Measurements from ENCODE around the gene USO1.
"Not testable (repeated sequence)": the region's sequence is repeated elsewhere in the genome, so short reads cannot be mapped to it uniquely, and the experiment has no call there.

USO1 gene

DNA sequence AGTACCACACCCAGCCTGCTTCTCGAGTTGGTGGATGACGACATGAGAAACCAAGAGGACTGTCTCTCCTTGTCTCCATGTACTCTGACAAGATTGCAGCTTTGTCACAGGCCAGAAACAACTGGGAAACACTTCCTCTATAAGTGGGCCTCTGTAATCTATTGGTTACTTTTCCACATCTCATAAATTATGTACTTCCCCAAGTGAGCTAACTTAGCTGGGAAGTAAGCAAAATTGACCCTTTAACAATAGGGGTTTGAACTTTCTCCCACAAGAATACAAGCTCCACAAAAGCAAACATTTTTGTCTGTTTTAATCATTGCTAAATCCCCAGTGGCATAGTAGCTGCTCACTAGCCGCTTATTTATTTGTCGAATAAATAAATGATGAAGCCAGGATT, 14.1 kb upstream of the USO1 start:
- DNase-seq (ENCODE audit: low read depth in 2 of 2) = no peak

DNA sequence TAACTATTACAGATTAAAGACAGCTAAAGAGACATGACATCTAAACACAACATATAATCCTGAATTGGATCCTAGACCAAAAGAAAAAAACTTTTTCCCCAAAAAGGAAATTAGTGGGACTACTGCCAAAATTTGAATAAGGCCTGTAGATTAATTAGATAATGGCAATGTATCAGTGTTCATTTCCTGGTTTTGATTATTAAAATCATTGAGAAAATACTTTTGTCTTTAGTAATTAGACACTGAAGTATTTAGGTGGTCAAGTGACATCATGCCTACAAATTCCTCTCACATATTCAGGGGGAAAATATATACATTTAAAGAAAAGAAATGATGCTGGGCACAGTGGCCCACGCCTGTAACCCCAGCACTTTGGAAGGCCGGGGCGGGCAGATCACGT, 10.4 kb upstream of the USO1 start:
- DNase-seq (ENCODE audit: low read depth in 2 of 2) = no peak

DNA sequence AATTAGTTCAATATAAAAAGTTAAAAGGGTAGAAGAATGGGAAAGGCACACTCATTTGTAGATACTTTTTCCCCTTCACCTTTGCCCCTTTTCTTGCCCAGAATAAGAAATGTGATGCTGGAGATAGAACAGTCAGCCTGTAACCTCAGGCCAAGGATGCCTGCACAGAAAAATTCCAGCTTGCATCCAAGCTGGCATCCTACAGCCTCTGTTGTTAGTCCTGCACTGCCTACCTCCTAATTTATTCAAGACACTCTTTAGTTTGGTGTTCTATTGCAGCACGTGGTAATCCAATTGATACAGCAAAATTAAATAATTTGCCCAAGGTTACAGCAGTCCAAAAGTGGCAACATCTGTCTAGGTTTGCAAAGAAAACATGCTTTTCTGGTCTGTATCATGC, 9.7 kb upstream of the USO1 start:
- no peak for DNase-seq (ENCODE audit: low read depth in 2 of 2)

DNA sequence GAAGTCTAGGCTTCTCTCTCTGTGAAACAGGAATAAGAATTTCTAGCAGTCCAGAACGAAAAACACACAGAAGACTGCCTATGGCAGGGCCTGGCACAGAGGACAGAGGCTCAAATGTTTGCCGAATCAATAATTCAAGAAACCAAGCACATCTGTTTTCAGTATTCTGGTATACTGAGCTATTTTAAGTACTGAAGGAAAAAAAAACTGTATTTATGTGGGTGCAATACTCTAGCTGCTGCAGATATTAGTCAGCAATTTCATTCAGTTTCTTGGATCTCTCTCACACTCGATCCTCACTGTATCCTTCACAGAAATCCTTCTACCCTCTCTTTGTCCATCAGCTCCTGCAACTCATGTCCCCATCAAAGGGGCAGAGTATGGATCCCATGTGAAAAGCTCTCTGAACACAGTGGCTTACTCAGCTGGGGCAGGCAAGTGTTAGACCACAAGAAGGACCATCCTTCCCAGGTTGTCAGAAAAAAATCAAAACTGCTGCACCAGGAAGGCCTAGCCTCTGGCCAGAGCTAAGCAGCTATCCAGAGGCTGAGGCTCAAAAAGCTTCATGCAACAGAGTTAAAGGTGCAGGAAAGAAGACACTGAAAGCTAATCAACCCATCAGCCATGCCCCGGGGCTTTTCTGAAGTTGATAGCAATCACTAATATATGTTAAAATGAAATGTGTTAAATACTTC, 9.1 kb upstream of the USO1 start:
- no peak for DNase-seq (ENCODE audit: low read depth in 2 of 2)

DNA sequence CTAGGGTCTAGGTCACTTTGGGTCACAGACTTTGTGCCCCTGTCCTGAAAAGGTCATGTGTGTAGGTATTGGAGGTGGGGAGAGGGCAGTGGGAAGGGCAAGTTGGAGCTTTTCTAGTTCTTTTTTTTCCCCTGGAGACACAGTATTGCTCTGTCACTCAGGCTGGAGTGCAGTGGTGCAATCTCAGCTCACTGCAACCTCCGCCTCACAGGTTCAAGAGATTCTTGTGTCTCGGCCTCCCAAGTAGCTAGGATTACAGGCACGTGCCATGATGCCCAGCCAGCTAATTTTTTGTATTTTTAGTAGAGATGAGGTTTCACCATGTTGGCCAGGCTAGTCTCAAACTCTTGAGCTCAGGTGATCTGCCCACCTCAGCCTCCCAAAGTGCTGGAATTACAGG, 8.3 kb upstream of the USO1 start:
- not testable (repeated sequence) for DNase-seq (ENCODE audit: low read depth in 2 of 2)

DNA sequence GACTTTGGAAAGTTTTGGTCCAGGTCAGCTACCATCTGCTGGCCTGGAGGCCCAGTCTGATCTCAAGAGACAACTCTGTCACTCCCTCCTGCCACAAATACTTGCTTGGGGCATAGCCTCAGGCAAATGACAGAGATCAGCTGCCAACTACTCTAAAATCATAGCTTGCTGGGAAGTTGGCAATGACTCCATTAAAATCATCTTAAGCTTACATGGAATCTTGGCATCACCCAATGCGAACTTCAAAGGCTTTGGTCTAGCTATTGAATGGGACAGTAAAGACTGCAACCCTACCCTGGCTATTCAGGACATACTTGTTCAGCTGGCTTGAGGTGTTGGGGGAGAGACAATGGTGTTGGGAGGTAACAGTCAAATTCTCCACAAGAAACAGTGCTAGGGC, 7.0 kb upstream of the USO1 start:
- no peak for DNase-seq (ENCODE audit: low read depth in 2 of 2)

DNA sequence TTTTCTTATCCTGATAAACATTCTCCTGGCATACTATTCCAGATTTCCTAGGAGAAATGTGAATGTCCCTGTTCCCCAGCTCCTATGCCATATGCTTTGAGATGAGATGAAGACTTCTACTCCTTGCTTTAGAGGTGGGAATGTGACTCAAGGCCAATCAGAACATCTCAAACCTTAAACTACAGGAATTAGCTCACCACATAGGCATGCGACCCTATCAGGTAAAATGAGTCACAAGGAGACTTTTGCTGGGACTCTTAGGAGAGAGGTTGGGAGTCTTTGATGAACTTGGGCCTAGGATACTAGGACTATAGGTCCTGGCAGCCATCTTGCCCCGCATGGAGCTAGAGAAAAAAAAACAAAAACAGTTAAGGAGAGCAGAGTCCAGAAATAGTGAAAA, 5.8 kb upstream of the USO1 start:
- DNase-seq (ENCODE audit: low read depth in 2 of 2) = no peak

DNA sequence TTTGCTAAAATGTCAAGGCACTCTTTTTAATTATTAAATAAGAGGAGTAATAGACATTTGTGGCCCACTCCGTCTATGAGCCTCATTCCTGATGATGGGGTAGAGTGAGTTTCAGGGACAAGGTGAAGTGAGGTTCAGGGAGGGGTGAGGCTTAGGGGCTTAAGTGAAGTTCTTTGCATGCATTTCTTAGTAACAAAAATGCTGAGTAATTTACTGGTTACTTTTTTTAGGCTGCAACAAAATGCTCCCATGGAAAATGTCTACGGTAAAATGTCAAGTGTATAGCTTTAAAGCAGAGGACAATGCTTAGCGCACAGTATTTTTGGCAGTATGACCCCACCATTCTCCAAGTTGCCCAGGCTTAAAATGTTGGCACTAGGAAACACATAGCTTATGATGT, 2.0 kb upstream of the USO1 start:
- no peak for DNase-seq (ENCODE audit: low read depth in 2 of 2)

DNA sequence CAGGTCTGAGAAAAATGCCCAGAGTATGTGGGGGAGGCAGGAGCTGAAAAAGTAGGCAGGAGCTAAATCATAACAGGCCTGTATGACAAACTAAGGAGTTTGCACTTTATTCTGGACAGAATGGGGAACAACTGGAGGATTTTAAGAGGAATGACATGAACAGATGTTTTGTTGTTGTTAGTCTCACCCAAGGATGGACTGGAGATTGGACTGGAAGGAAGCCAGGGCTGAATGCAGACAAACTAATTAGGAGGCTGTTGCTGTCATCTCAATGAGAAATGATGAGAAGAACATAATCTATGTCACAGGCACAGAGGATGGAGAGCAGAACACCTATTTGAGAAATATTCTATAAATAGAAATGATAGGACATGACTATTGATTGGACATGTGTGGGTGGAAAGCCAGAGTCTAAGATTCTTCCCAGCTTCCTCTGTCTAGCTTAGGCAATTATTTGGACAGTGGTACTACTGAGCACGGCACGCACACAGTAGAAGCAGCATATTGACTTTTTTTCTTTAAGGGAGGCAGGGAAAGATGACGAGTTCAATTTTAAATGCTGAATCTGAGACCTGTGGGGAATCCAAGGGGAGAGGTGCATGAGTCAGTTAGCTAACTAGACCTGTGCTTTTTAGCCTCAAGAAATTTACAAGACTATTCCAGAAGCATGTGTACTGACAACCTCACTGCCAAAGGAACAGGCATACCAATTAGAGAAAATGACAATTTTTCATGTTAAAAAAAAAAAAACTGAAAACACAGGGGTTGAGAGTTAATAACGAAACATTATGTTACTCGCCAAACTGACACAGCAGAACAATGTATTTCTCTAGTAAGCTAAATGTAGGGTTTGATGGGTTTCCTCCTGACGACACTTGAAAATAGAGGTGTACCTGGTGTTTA, 963 bp upstream of the USO1 start:
- DNase-seq (ENCODE audit: low read depth in 2 of 2) = no peak

DNA sequence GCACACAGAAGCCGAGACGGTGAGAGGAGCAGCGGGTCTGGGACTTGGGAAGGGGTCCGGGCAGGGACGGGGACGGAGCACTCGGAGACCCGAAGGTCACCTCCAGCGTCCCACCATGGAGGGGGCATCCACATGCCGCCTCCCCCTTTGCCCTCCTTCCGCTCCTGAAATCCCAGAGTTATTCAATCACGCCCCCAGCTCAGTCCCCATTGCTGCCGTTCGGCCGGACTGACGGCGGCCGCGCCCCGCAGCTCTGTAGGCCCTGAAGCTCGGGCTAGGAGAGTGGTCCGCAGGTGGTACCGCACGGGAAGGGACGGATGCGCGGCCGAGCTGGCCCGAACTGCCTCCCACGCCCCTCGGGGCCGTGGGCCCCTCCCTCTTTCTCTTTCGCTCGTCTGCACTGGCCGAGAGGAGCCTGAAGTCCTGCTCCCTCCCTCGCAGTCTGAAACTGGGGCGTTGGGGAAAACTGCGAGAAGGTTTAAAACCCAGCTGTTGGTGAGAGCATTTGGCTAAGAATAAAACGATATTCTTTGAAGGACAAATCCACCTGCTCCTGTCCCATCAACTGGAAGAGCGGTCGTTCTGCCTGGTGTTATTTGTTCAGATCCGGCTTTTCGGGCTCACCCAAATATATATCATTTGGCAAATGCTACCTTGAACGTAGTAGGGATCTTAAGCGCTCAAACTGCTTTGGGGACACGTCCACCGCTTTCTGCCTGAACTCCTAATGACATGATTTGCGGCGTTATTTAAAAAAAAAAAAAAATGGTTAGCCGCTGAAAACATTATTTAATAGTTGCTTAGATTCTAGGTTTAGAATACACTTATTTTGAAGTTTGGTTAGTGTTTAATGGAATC, 719 bp downstream of the USO1 start:
- peak; percentile 7 to 49 for DNase-seq (ENCODE audit: low read depth in 2 of 2)

DNA sequence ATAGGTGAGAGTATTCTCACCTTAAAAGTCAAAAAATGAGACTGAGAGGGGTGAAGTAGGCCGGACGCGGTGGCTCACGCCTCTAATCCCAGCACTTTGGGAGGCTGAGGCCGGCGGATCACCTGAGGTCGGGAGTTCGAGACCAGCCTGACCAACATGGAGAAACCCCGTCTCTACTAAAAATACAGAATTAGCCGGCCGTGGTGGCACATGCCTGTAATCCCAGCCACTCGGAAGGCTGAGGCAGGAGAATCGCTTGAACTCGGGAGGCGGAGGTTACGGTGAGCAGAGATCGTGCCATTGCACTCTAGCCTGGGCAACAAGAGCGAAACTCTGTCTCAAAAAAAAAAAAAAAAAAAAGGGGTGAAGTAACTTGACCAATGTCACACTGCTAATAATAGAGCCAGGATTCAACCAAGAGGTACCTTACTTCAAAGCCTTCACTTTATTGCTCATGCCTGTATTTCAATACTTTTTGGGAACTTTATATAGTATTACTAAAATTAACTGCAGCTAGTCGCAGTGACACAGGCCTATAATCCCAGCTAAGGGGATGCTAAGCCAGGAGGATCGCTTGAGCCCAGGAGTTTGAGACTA, 1.7 kb downstream of the USO1 start:
- DNase-seq (ENCODE audit: low read depth in 2 of 2) = not testable (repeated sequence)

DNA sequence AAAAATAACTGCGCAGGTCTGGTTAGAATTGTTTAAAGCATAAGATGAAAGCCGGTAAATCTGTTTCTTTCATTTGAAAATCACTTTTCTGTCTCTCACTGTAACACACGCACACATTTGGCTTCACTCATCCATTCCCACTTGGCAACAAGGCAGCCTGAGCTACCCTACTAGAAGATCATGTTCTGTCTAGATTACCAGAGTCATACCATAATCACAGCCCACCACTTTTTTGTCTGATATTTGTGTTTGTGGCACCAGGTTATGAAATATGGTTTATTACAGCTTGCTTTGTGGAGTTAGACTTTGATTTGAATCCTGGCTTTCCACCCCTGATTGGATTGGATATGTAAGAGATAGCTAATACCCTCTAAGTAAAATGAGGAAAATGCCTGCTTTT, 2.2 kb downstream of the USO1 start:
- no peak for DNase-seq (ENCODE audit: low read depth in 2 of 2)

DNA sequence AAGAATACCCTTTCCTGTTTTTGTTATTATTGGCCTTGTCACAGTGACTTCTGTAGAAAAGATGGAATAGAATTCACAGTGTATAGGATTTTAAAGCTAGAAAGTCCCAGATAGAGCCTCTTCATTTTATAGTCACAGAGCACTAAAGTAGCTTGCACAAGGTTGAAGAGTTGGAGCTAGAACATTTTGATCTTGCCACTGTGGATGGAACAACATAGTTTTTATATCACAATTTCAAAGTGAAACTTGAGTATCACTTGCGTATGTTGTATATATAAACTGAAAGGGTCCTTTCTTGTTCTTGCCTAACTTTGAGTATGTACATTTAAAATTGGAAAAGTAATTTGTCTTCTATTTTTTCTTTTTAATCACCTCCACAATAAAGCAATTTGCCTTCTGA, 2.7 kb downstream of the USO1 start:
- no peak for DNase-seq (ENCODE audit: low read depth in 2 of 2)

DNA sequence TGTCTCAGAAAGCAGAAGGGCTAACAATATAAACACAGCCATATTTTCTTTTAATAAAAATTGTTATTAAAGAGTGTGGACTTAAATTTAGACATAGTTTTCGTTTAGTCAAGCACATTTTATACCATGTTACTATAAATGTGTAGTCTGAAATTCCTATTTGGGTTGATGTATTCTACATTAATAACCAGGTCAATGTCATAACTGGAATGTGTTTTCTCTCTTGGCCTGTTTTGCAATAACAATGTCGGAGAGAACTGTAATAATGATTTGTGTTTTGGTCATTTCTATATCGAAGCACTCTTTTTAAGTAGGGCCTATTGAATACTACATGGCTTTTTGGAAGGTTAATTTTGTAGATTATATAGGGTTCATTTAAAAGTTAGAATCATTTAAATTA, 5.5 kb downstream of the USO1 start:
- no peak for DNase-seq (ENCODE audit: low read depth in 2 of 2)

DNA sequence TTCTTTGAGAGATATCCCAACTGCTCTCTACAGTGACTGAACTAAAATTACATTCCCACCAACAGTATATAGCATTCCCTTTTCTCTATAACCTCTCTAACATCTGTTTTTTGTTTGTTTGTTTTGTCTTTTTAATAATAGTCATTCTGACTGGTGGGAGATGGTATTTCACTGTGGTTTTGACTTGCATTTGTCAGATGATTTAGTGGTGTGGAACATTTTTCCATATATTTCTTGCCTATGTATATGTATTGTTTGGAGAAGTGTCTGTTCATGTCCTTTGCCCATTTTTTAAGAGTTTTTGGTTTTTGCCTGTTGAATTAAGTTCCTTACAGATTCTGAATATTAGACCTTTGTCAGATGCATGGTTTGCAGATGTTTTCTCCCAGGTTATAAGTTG, 9.0 kb downstream of the USO1 start:
- no peak for DNase-seq (ENCODE audit: low read depth in 2 of 2)

DNA sequence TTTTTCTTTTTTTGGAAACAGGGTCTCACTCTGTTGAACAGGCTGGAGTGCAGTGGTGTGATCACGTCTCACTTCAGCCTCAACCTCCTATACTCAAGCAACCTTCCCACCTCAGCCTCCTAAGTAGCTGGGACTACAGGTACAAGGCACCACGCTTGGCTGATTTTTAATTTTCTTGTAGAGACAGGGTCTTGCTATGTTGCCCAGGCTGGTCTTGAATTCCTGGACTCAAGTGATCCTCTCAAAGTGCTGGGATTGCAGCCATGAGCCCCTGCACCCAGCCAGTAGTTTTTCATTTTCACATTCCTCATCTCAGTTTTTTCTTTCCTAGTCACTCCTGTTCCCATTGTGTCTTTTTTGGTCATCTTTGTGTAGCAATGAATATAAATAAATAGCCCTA, 11.1 kb downstream of the USO1 start:
- DNase-seq (ENCODE audit: low read depth in 2 of 2) = no peak

DNA sequence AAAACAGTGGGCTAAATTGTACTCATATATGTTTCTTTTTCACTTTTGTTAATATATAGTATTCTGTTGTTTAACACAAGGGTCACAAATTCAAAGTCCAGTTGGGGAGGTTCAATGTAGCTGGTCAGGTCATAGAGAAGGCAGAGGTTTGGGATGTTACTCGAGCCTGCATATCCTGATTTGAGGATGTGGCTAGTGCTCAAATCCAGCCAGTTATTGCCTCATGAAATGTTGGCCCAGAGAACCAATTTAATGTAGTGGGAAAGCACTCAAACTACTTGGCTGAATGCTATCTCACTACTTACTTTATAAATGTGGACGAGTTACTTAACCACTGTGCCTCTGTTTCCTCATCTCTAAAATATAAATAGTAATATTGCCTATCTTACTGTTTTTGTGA, 12.5 kb downstream of the USO1 start:
- DNase-seq (ENCODE audit: low read depth in 2 of 2) = no peak

DNA sequence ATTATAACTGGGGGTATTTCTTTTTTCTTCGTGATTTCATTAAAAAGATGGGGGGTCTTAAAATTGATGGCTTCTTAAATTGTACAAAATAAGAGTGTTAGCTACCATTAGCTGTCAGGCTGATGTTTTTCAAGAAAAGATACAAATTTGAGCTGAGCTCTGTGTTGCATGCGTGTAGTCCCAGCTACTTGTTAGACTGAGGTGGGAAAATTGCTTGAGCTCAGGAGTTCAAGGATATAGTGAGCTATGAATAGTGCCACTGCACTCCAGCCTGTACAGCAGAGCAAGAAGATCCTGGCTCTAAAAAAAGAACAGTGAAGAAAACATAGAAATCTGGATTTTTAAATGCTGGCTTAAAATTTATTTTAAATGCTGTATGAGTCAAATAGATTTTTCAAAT, 13.0 kb downstream of the USO1 start:
- no peak for DNase-seq (ENCODE audit: low read depth in 2 of 2)

DNA sequence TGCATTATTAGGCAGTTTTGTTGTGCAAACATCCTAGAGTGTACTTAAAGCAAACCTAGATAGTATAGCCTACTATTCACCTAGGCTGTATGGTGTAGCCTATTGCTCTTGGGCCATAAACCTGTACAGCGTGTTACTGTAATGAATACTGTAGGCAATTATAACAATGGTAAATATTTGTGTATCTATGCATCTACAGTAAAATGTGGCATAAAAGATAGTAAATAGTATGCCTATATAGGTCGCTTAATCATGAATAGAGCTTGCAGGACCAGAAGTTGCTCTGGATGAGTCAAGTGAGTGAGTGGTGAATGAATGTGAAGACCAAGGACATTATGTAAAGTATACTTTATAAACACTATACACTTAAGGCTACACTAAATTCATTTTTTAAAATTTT, 16.6 kb downstream of the USO1 start:
- no peak for DNase-seq (ENCODE audit: low read depth in 2 of 2)

DNA sequence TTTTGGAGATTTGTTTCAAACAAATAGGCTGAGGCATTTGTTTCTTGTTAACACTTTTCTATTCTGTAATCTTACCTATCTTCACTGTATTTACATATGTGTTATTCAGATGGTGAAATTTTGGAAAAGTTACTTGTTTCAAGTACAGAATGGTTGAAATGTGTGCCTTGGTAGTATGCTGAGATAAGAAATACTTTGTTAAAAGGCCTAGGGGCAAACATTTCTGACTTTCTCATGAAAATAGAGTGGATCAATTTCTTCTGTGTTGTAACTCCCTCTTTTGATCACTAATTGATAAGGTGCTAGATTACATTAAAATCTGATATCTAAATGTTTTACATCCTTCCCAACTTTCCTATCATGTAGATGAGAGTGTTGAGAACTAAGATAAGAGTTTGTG, 18.1 kb downstream of the USO1 start:
- no peak for DNase-seq (ENCODE audit: low read depth in 2 of 2)

DNA sequence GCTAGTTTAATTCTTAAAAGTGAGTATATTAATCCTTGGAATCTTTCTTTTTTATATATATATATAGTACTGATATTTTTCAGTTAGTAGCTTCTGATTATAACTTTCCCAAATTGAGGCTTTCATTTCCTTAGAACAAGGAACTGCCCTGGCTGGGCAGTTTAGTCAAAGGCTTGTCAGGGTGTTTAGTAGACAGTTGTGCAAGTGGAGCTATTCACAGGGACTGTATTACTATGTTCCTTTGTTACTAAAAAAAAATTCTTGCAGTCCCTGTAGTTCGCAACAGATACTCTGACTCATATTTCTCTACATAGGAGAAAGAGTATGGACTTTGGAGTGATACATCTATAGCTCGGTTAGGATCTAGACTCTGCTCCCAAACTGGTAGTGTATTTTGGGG, 20.8 kb downstream of the USO1 start:
- DNase-seq (ENCODE audit: low read depth in 2 of 2) = no peak

DNA sequence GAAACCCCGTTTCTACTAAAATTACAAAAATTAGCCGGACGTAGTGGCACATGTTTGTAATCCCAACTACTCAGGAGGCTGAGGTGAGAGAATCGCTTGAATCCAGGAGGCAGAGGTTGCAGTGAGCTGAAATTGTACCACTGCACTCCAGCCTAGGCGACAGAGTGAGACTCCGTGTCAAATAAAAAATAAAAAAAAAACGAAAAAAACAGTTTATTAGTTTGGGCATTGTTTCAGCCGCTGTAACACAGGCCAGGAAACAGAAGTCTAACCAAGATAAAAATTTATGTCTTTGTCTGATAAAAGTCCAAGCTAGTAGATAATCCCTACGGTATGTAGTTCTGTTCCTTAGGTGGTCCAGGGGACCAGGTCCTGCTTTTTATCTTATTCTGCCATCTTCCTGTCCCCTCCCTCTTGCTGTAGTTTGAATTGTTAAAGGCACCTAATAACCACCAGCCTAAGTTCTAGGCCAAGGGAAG, 21.4 kb downstream of the USO1 start:
- DNase-seq (ENCODE audit: low read depth in 2 of 2) = no peak

All from activated CD4-positive, alpha-beta T cell treated with anti-CD3 and anti-CD28 coated beads for 24 hours (primary cell).